K562 (cell line): ENCODE data around the gene AIFM3. TPM values are rescaled to one million over a fixed set of nuclear protein-coding genes. Genes with fewer than 3 reads are reported as not detected.

Experiments used
- CBFA2T3 ChIP-seq: fragments of 450-650 bp; IDR thresholded peaks from 2 replicates; pipeline ENCODE4 v1.6.1; 2017
- CBX8 ChIP-seq: fragments of 200-600 bp; sonication (generic); IDR thresholded peaks from 2 replicates; pipeline ENCODE4 v1.6.1; 2012; ENCODE audit warnings: borderline replicate concordance, mixed run types, low read depth, mild to moderate bottlenecking, moderate library complexity, mixed read lengths, low read length, control low read depth, inconsistent platforms; ENCODE audit not compliant: poor library complexity, severe bottlenecking; ENCODE audit errors: extremely low read depth
- DACH1 ChIP-seq: fragments of 450-650 bp; IDR thresholded peaks from 2 replicates; pipeline ENCODE4 v1.6.1; 2018; ENCODE audit not compliant: partially characterized antibody
- E2F5 ChIP-seq: sonication (generic); formaldehyde crosslinking; IDR thresholded peaks from 2 replicates; pipeline ENCODE4 v1.8.0; 2022; ENCODE audit warnings: mild to moderate bottlenecking, missing genetic modification reagents
- ELF4 ChIP-seq: fragments of 450-650 bp; formaldehyde crosslinking; IDR thresholded peaks from 2 replicates; pipeline ENCODE4 v1.4.0; 2022; ENCODE audit warnings: missing genetic modification characterization
- ETS1 ChIP-seq: conservative IDR thresholded peaks from 2 replicates; pipeline ENCODE4 v1.6.1; 2011; ENCODE audit warnings: low read depth, mild to moderate bottlenecking, low read length; ENCODE audit not compliant: control insufficient read depth
- MTF1 ChIP-seq: fragments of 250-450 bp; sonication (Bioruptor Pico); IDR thresholded peaks from 2 replicates; pipeline ENCODE4 v1.9.0; 2021; ENCODE audit warnings: moderate library complexity, mild to moderate bottlenecking, inconsistent platforms, borderline replicate concordance
- MYC ChIP-seq, 2 experiments: fragments of 250-450 bp in 1 of 2; sonication (Bioruptor Pico) in 1 of 2; IDR thresholded peaks; 2 replicates each; pipeline versions ENCODE4 v1.5.1 to v1.6.1; 2012 to 2021; ENCODE audit warnings: low read depth in 2 of 2, borderline replicate concordance in 1 of 2, improper control_type of control experiment in 1 of 2, low read length in 1 of 2, mild to moderate bottlenecking in 1 of 2, moderate library complexity in 1 of 2
- NUFIP1 ChIP-seq: fragments of 450-650 bp; IDR thresholded peaks from 2 replicates; pipeline ENCODE4 v1.6.1; 2018; ENCODE audit not compliant: partially characterized antibody
- RBM25 ChIP-seq: fragments of 200-400 bp; formaldehyde crosslinking; IDR thresholded peaks from 2 replicates; pipeline ENCODE4 v1.6.1; 2018; ENCODE audit warnings: low read length, low read depth, moderate library complexity; ENCODE audit not compliant: severe bottlenecking
- SIX5 ChIP-seq, 2 experiments: IDR thresholded peaks; 2 replicates each; pipeline ENCODE4 v1.6.1; 2011; ENCODE audit warnings: low read length in 2 of 2, borderline replicate concordance in 1 of 2, low read depth in 1 of 2, mild to moderate bottlenecking in 1 of 2, moderate library complexity in 1 of 2; ENCODE audit not compliant: insufficient read depth in 1 of 2
- SLC30A9 ChIP-seq: fragments of 250-450 bp; sonication (Bioruptor Pico); IDR thresholded peaks from 2 replicates; pipeline ENCODE4 v1.8.0; 2022; ENCODE audit warnings: mild to moderate bottlenecking, moderate library complexity
- SRSF9 ChIP-seq: fragments of 200-400 bp; formaldehyde crosslinking; IDR thresholded peaks from 2 replicates; pipeline ENCODE4 v1.6.1; 2017; ENCODE audit warnings: low read depth, low read length, borderline replicate concordance
- ZC3H4 ChIP-seq: sonication (generic); formaldehyde crosslinking; IDR thresholded peaks from 2 replicates; pipeline ENCODE4 v1.9.0; 2021; ENCODE audit warnings: missing genetic modification reagents, borderline replicate concordance
- ZNF165 ChIP-seq: fragments of 250-450 bp; sonication (Bioruptor Pico); IDR thresholded peaks from 2 replicates; pipeline ENCODE4 v1.4.0; 2020; ENCODE audit warnings: borderline replicate concordance
- ZNF175 ChIP-seq: fragments of 200-800 bp; sonication (Bioruptor generic); IDR thresholded peaks from 2 replicates; pipeline ENCODE4 v1.6.1; 2016; ENCODE audit warnings: low read depth, mild to moderate bottlenecking, missing genetic modification characterization, missing compliant biosample characterization
- ZNF212 ChIP-seq: fragments of 450-650 bp; formaldehyde crosslinking; IDR thresholded peaks from 2 replicates; pipeline ENCODE4 v1.4.0; 2020; ENCODE audit warnings: mild to moderate bottlenecking
- polyA plus RNA-seq, 8 experiments: library from polyadenylated mRNA; depleted of rRNA in 4 of 8; stranded (reverse) in 5 of 8; unstranded in 3 of 8; fragments of >200 nt; fragmentation: Nextera tagmentation in 2 of 8; fragmentation: Illumina TruSeq in 1 of 8; extraction: Ambion mirVana in 2 of 8; extraction: Trizol in 1 of 8; gene quantifications; 2 replicates each; pipeline versions ENCODE4 v1.2.1 to v1.2.3, GENCODE V29; 2011 to 2014; ENCODE audit warnings: inconsistent platforms in 1 of 8, missing spikeins in 1 of 8
- total RNA-seq, 7 experiments: library from RNA; depleted of rRNA in 6 of 7; stranded (reverse); fragments of >200 nt in 6 of 7; fragmentation: Illumina TruSeq in 2 of 7; extraction: Trizol in 2 of 7; gene quantifications; 2 replicates each; pipeline versions ENCODE4 v1.2.1 to v1.2.3, GENCODE V29; 2011 to 2021; ENCODE audit warnings: low replicate concordance in 1 of 7
- TF ChIP-seq, protein P1 (sequence below): fragments of 250-450 bp; sonication (Bioruptor Pico); IDR thresholded peaks from 2 replicates; pipeline ENCODE4 v1.5.0; 2021; ENCODE audit warnings: mild to moderate bottlenecking, moderate library complexity
- TF ChIP-seq, protein P2 (sequence below): IDR thresholded peaks from 2 replicates; pipeline ENCODE4 v1.6.1; 2011; ENCODE audit not compliant: insufficient read length; ENCODE audit errors: extremely low read depth

Gene AIFM3
- total and polyA plus RNA-seq, 9 of the 15 experiments (the other 6 are each of a cell fraction or from before 2014, with no cell fraction given), result 0.03 to 0.20 (median 0.07) TPM; not detected in 1

DNA sequence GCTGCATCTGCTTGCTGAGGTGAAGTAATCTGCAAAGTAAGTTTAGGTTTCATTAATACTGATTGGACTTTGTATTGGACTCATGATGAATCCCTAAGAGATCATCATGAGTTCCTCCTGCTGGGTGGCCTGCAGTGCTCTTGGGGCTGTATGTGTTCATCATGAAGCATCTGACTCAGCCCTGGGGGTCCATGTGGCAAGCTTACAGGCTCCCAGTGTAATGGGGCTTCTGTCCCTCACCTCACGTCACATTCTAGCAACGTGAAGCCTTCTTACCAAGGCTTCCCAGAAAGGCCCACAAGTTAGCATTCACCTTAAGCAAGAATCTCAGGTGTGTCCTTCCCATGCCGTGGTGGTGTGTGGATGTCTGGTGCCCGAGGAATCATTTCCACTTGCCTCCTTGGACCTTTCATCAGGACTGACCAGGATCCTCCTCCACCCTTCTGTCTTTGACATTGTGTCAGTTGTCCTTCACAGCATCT lies 26.1 kb upstream of the AIFM3 start (continued):
- TF ChIP-seq ETS1 (no peak), SLC30A9 (CRISPR knock-in tag) (no peak), SIX5 (IDR thresholded peaks at IDR 0.05; ENCODE audit: borderline replicate concordance in 1 of 2, insufficient read depth in 1 of 2, low read depth in 1 of 2, low read length in 2 of 2) (no peak), E2F5 (no peak), MYC (IDR thresholded peaks at IDR 0.05; ENCODE audit: low read depth, low read length) (no peak), MYC (CRISPR knock-in tag; IDR thresholded peaks at IDR 0.05; ENCODE audit: borderline replicate concordance, low read depth) (no peak), DACH1 (no peak), ZC3H4 (CRISPR knock-in tag) (0 out of 2 replicates have a peak, but pooled peaks have one; percentile 60), MTF1 (CRISPR knock-in tag) (peak; percentile 58), ZNF212 (CRISPR knock-in tag) (peak; percentile 72; the same call in 1 of the 2 replicates), CBFA2T3 (no peak), SRSF9 (no peak), RBM25 (no peak), CBX8 (no peak), NUFIP1 (no peak), ZNF165 (CRISPR knock-in tag) (0 out of 2 replicates have a peak, but pooled peaks have one; percentile 67), ZNF175 (0 out of 2 replicates have a peak, but pooled peaks have one; percentile 7), ELF4 (CRISPR knock-in tag) (0 out of 2 replicates have a peak, but pooled peaks have one; percentile 58)
- TF ChIP-seq, protein P1, sequence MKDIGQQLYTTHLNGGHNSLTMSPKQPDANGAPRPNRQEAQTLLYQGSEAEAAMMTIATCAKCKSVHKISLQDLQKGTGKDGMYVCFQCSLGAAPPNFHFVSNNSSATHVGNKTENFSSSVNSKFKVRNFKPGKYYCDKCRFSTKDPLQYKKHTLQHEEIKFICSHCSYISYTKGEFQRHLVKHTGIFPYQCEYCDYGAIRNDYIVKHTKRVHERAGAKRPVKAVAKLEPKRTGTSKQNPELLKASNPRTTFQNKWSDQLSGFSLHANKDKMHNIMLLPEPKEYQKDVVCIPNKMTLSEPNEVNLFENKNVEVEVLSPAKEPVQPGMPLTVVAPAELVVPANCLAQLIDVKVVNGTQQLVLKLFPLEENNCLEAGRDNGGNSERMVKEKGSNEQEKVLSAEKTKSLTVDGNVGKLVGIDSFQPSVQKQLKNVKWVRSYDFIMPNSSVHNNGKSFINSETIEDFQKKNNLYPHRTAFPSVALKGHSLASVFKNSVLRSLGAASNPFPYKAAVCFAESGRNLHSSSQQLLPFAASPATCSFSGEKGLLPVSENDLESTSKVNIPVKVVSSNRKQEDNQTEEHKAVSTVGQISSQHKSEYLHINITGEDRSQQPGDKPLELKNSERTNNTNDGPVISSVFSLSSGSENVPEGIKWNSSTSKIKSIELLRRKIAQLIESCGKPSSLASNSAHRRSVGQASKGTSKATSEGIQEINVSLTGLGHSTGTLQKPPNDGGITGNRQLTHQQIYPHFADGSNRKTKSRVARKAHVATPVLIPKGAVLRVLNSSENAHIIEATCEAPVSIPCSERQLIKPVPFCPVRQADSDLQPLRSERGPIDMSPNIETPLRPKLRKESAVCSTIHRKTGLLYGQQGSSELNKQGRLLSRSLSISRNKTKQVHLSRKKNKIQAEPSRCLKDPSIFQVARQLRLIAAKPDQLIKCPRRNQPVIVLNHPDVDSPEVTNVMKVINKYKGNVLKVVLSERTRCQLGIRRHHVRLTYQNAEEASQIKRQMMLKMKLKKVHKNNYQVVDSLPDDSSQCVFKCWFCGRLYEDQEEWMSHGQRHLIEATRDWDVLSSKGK, result no peak
- TF ChIP-seq, protein P2, sequence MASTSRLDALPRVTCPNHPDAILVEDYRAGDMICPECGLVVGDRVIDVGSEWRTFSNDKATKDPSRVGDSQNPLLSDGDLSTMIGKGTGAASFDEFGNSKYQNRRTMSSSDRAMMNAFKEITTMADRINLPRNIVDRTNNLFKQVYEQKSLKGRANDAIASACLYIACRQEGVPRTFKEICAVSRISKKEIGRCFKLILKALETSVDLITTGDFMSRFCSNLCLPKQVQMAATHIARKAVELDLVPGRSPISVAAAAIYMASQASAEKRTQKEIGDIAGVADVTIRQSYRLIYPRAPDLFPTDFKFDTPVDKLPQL, result no peak
